NB4 (cell line): ENCODE results near the gene TAF1B.

Experiments
- DNase-seq: peaks from one replicate; pipeline ENCODE4 v3.0.0; 2010; ENCODE audit warnings: low read depth
- H3K4me3 ChIP-seq: one replicate; pipeline ENCODE4 v1.5.1; 2011; ENCODE audit warnings: mild to moderate bottlenecking, low read depth, low read length, moderate library complexity
- MYC ChIP-seq: IDR thresholded peaks from 2 replicates; pipeline ENCODE4 v1.6.1; 2011; ENCODE audit warnings: low read depth, low read length
- POLR2A ChIP-seq: IDR thresholded peaks from 2 replicates; pipeline ENCODE4 v1.6.1; 2011; ENCODE audit warnings: mild to moderate bottlenecking; ENCODE audit not compliant: insufficient read length; ENCODE audit errors: extremely low read depth
- TF ChIP-seq, protein P1 (sequence below): IDR thresholded peaks from 2 replicates; pipeline ENCODE4 v1.6.1; 2011; ENCODE audit warnings: low read depth, low read length
- TF ChIP-seq, protein P2 (sequence below): IDR thresholded peaks from one replicate; pipeline ENCODE4 v1.5.1; 2012; ENCODE audit warnings: low read depth, low read length

TAF1B gene

DNA sequence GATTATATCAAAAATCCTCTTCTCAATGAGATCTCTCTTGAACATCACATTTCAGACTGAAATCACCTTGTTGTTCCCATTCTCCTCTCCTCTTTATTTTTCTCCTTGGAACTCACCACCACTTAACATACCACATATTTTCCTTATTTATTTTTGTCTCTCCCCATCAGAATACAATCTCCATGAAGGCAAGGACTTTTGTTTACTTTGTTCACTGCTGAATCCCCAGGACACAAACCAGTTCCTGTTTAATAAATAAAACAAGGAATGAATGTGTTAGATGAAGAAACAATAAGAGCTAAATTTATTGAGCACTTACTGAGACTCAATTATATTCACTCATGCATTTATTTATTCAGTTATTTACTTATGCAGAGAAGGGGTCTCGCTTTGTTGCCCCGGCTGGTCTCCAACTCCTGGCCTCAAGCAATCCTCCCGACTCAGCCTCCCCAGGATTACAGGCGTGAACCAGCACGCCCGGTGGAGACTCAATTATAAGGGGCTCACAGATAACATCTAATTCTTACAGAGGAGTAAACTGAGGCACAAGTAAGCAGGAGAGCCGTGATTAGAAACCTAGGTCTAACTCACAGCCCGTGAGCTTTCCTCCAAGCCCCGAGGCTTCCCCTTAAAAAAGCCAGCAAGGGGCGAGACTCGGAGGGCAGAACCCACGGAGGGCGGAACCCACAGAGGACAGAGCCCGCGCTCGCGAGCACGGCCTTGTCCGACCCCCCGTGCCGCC lies 616 bp upstream of the TAF1B start:
- no peak for DNase-seq

DNA sequence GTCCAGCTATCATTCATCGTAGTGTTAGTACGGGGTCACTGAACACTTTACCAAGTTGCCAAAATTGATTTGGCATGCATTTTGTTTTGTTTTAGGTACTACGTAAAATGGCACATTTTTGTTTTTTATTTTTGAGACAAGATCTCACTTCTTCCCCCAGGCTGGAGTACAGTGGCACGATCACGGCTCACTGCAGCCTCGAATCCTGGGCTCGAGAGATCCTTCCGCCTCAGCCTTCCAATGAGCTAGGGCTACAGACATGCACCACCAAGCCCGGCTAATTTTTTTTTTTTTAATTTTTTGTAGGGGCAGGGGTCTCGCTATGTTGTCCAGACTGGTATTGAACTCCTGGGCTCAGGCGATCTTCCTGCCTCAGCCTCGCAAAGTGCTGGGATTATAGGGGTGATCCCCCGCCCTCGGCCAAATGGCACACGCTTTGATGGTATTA lies 786 bp downstream of the TAF1B start:
- peak overlapping the region; percentile 89 for H3K4me3 ChIP-seq
- TF ChIP-seq MYC (no peak), POLR2A (no peak)
- TF ChIP-seq, protein P1, sequence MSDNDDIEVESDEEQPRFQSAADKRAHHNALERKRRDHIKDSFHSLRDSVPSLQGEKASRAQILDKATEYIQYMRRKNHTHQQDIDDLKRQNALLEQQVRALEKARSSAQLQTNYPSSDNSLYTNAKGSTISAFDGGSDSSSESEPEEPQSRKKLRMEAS, result no peak
- TF ChIP-seq, protein P2, sequence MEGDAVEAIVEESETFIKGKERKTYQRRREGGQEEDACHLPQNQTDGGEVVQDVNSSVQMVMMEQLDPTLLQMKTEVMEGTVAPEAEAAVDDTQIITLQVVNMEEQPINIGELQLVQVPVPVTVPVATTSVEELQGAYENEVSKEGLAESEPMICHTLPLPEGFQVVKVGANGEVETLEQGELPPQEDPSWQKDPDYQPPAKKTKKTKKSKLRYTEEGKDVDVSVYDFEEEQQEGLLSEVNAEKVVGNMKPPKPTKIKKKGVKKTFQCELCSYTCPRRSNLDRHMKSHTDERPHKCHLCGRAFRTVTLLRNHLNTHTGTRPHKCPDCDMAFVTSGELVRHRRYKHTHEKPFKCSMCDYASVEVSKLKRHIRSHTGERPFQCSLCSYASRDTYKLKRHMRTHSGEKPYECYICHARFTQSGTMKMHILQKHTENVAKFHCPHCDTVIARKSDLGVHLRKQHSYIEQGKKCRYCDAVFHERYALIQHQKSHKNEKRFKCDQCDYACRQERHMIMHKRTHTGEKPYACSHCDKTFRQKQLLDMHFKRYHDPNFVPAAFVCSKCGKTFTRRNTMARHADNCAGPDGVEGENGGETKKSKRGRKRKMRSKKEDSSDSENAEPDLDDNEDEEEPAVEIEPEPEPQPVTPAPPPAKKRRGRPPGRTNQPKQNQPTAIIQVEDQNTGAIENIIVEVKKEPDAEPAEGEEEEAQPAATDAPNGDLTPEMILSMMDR, result no peak
- no peak for DNase-seq

More for the DNA sequence above, 616 bp upstream of the TAF1B start:
- TF ChIP-seq, protein P1, result no peak
- TF ChIP-seq MYC, result no peak
- TF ChIP-seq, protein P2, result no peak
- TF ChIP-seq POLR2A, result no peak
- peak overlapping the region; percentile 89 for H3K4me3 ChIP-seq

DNA sequence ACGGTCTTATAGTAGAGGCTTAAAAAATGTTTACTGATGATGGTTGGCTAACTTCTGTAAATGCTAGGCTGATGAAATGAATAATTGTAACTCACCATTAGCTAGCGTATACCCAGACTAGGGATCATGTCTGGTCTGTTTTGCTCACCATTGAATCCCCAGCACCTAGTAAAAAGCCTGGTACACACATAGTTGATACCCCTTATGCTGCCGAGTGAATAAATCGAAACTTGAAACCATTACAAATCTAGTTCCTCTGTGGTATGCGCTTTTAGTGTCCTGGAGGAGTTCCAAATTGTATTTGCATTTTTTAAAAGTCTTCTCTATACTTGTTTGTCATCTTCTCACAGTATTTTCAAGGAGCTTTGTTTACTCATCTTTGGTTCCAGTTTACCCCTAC lies 1.3 kb downstream of the TAF1B start:
- DNase-seq, result peak; percentile 19
- TF ChIP-seq MYC (no peak), POLR2A (no peak)
- TF ChIP-seq, protein P1, result no peak
- TF ChIP-seq, protein P2, result no peak

DNA sequence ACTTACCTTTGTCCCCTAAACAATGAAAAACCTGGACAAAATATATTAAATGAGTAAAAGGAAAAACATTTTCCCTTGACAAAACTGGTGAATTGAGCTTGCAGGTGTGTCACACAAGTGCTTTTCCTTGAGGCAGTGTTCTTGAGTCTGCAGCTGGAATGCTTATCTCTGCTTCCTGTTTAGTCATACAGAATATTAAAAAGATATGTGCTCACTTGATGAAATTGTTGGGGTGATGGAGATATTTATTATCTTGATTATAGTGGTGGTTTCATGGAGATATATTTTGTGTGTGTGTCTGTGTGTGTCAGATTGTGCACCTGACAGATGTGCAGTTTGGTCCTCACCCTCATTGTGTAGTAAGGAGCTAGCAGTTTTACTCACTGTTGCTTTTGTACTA lies 3.3 kb downstream of the TAF1B start:
- H3K4me3 ChIP-seq, result peak overlapping the region; percentile 6
- DNase-seq, result no peak
- TF ChIP-seq POLR2A (no peak), MYC (no peak)
- TF ChIP-seq, protein P2, result no peak
- TF ChIP-seq, protein P1, result no peak

More for the DNA sequence above, 1.3 kb downstream of the TAF1B start:
- peak overlapping the region; percentile 89 for H3K4me3 ChIP-seq

DNA sequence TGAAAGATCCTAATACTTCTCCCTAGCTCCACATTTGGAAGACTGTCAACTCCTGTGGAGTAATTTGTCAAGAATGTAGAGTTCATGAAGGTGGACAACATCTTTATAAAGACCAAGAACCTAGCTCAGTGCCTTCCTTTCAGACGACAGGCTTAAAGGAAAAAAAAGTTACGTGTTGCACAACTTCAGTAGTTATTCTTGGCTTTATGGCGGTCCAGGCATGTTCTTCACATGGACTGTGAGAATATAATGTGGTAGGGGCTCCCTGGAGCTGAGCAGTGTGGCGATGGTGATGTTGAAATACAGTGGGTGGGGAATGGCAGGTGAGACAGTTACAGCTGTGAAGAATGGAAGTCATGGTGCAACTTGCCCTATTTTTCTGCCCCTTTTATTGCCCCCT lies 3.9 kb downstream of the TAF1B start:
- peak; percentile 76 for DNase-seq
- H3K4me3 ChIP-seq, result peak overlapping the region; percentile 6
- no peak for TF ChIP-seq MYC
- TF ChIP-seq, protein P1, result peak; percentile 51; the same call in 1 of the 2 replicates

DNA sequence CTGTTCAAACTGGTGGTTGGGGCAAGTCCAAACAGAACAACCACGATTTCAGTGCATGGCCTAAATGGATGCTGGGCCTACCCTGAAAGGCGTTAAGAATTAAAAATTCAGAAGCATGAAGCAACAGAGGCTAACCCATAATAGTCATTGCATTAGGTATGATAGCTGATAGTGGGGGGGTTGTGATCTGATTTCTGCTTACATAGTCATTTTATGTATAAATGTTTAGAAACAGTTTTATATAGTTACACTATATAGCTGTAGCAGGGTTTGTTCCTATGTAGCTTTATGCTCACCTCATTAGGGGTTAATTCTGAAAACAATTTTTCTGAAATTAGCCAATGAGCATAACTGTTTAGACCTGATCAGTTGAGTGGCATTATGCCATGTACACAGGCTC lies 9.6 kb downstream of the TAF1B start:
- TF ChIP-seq MYC (no peak), POLR2A (no peak)
- TF ChIP-seq, protein P1, result no peak
- TF ChIP-seq, protein P2, result no peak
- no peak overlapping the region for H3K4me3 ChIP-seq
- no peak for DNase-seq
